Cardiac atrium fibroblast (primary cell): ENCODE data around the gene FAM110D. TPM values are rescaled to one million over a fixed set of nuclear protein-coding genes. Genes with fewer than 3 reads are reported as not detected.

ENCODE experiments used
- total RNA-seq: library from RNA; depleted of rRNA; stranded (reverse); fragments of >200 nt; gene quantifications from 2 replicates; pipeline ENCODE4 v1.2.3, GENCODE V29; 2015

FAM110D gene
- total RNA-seq = 0.36 TPM in 1 of 2 replicates, not detected in the other

GRCh38 chr1:26158908-26159742 is at the start of gene FAM110D:
TSS of gene FAM110D (plus strand) at chr1:26159079. CDS start at chr1:26161292, 2,213 bp downstream.

GRCh38 chr1:26111530-26112406 is 47.1 kb upstream of the FAM110D start, which contains the start of gene PDIK1L:
TSS of gene PDIK1L (plus strand) at chr1:26111824. CDS start at chr1:26114309, 2,485 bp downstream.

GRCh38 chr1:26168410-26169197 is 9.7 kb downstream of the FAM110D start, which contains the start of gene C1orf232:
TSS of gene C1orf232 (minus strand) at chr1:26168963. CDS start at chr1:26168499, 464 bp downstream.

GRCh38 chr1:26169669-26170471 is 11.0 kb downstream of the FAM110D start, which contains the start of gene ZNF593:
TSS of gene ZNF593 (plus strand) at chr1:26169908. CDS start at chr1:26169984, 76 bp downstream.

GRCh38 chr1:26171084-26172072 is 12.5 kb downstream of the FAM110D start, which contains the start of gene ZNF593OS:
TSS of gene ZNF593OS (minus strand) at chr1:26171832. CDS start at chr1:26171661, 171 bp downstream.

GRCh38 chr1:26177182-26177684 is 18.4 kb downstream of the FAM110D start, which contains the start of gene CNKSR1:
TSS of gene CNKSR1 (plus strand) at chr1:26177491. CDS start at chr1:26177548, 57 bp downstream.

GRCh38 chr1:26190373-26190987 is 31.6 kb downstream of the FAM110D start, which contains the start of gene CATSPER4:
TSS of gene CATSPER4 (plus strand) at chr1:26190602. CDS start at chr1:26190628, 26 bp downstream.

Other genes starting within 250 kb of the FAM110D start
- 3.1 and 10.3 TPM in 2 replicates for gene PAFAH2, start 161.0 kb upstream of the FAM110D start, total RNA-seq
- 0.49 TPM in 1 of 2 replicates, not detected in the other for gene EXTL1, start 137.3 kb upstream of the FAM110D start, total RNA-seq
- gene SLC30A2, start 113.0 kb upstream of the FAM110D start, total RNA-seq = not detected in 2 replicates
- not detected in 2 replicates for gene TRIM63, start 91.4 kb upstream of the FAM110D start, total RNA-seq
- gene PDIK1L, start 47.3 kb upstream of the FAM110D start, total RNA-seq = 2.3 and 4.5 TPM in 2 replicates
- gene C1orf232, start 9.9 kb downstream of the FAM110D start, total RNA-seq = not detected in 2 replicates
- 32.2 and 51.1 TPM in 2 replicates for gene ZNF593, start 10.8 kb downstream of the FAM110D start, total RNA-seq
- gene ZNF593OS, start 12.8 kb downstream of the FAM110D start, total RNA-seq = not detected in 2 replicates
- gene CNKSR1, start 18.4 kb downstream of the FAM110D start, total RNA-seq = not detected in 2 replicates
- not detected in 2 replicates for gene CATSPER4, start 31.5 kb downstream of the FAM110D start, total RNA-seq
- gene CEP85, start 75.1 kb downstream of the FAM110D start, total RNA-seq = 4.1 and 5.2 TPM in 2 replicates
- 162 and 186 TPM in 2 replicates for gene SH3BGRL3, start 121.0 kb downstream of the FAM110D start, total RNA-seq
- gene UBXN11, start 147.6 kb downstream of the FAM110D start, total RNA-seq = 2.6 and 3.6 TPM in 2 replicates
- gene CD52, start 158.9 kb downstream of the FAM110D start, total RNA-seq = not detected in 2 replicates
- gene CRYBG2, start 195.1 kb downstream of the FAM110D start, total RNA-seq = not detected in 2 replicates
- gene ZNF683, start 213.7 kb downstream of the FAM110D start, total RNA-seq = not detected in 2 replicates